H1 (cell line): ENCODE results near the gene HAS3. TPM values are rescaled to one million over a fixed set of nuclear protein-coding genes. Genes with fewer than 3 reads are reported as not detected.

Experiments used
- GTF2F1 ChIP-seq: IDR thresholded peaks from 2 replicates; pipeline ENCODE4 v1.6.1; 2012; ENCODE audit warnings: low read depth, low read length, improper control_type of control experiment, borderline replicate concordance
- polyA plus RNA-seq, 7 experiments: library from polyadenylated mRNA; depleted of rRNA in 3 of 7; stranded (reverse) in 5 of 7; unstranded in 2 of 7; fragments of >200 nt in 5 of 7; fragments of 200-250 nt in 2 of 7; gene quantifications; 1 replicate in 5 of 7; 2 replicates in 1 of 7; 4 replicates in 1 of 7; pipeline versions ENCODE4 v1.2.1 to v1.2.3, GENCODE V29; 2011 to 2013; ENCODE audit warnings: missing spikeins in 2 of 7, mixed read lengths in 2 of 7
- total RNA-seq: library from RNA; stranded (reverse); fragmentation: NEBNext Ultra II Directional; extraction: Animal tissue kit (Norgen Biotek cat#: 25700); gene quantifications from 2 replicates; pipeline ENCODE4 v1.2.1, GENCODE V29; 2021

Gene HAS3
- total and polyA plus RNA-seq, 2 of the 8 experiments (the other 6 are each of a cell fraction or from before 2014, with no cell fraction given), result 32.1 to 69.6 TPM

DNA sequence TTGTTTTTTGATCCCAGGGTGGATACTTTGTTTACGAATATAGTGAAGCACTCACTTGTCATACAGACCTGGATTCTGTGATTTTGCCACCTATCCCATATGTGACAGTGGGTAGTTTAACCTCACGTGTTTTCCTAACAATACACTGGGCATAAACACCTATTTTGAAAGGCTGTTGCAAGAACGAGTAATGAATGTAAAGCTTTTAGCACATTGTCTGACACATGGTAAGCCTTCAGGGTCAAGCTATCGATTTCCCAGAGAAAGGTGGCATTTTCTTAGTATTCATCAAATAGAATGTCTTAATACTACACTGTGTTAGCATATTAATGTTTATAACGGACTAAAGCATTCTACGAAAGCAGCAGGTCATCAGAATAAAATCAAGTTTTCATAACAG lies 25.0 kb downstream of the HAS3 start (continued):
- no peak for TF ChIP-seq GTF2F1
